H9 (cell line): ENCODE data around the gene GRIK4. TPM values are rescaled to one million over a fixed set of nuclear protein-coding genes. Genes with fewer than 3 reads are reported as not detected.

Experiments used
- DNase-seq: peaks from one replicate; pipeline ENCODE4 v3.0.0-alpha.2; 2017
- H2AFZ ChIP-seq: one replicate; pipeline ENCODE4 v1.6.1; 2013; ENCODE audit warnings: mild to moderate bottlenecking, low read length, control low read depth, moderate library complexity
- H2AK5ac ChIP-seq: 2 replicates; pipeline ENCODE4 v1.6.1; 2013; ENCODE audit warnings: low read length, control low read depth, mixed read lengths; ENCODE audit not compliant: insufficient read length
- H2BK120ac ChIP-seq: one replicate; pipeline ENCODE4 v1.6.1; 2013; ENCODE audit warnings: low read depth, mild to moderate bottlenecking, low read length, control low read depth, inconsistent platforms; ENCODE audit not compliant: poor library complexity, severe bottlenecking
- H2BK12ac ChIP-seq: 2 replicates; pipeline ENCODE4 v1.6.1; 2013; ENCODE audit warnings: low read length, control low read depth, mixed read lengths, low read depth; ENCODE audit not compliant: insufficient read length
- H2BK15ac ChIP-seq: 2 replicates; pipeline ENCODE4 v1.6.1; 2013; ENCODE audit warnings: low read depth, low read length, control low read depth
- H2BK20ac ChIP-seq: one replicate; pipeline ENCODE4 v1.6.1; 2013; ENCODE audit warnings: low read depth, mild to moderate bottlenecking, low read length, control low read depth, inconsistent platforms; ENCODE audit not compliant: poor library complexity, severe bottlenecking
- H2BK5ac ChIP-seq: 2 replicates; pipeline ENCODE4 v1.6.1; 2013; ENCODE audit warnings: low read length, control low read depth, mixed read lengths; ENCODE audit not compliant: insufficient read length
- H3K14ac ChIP-seq: 2 replicates; pipeline ENCODE4 v1.6.1; 2013; ENCODE audit warnings: low read length, control low read depth; ENCODE audit not compliant: insufficient read depth
- H3K18ac ChIP-seq: 2 replicates; pipeline ENCODE4 v1.6.1; 2013; ENCODE audit warnings: low read depth, mild to moderate bottlenecking, mixed read lengths, low read length, control low read depth; ENCODE audit not compliant: insufficient read length
- H3K23ac ChIP-seq: 2 replicates; pipeline ENCODE4 v1.6.1; 2013; ENCODE audit warnings: low read length, control low read depth, mixed read lengths, low read depth; ENCODE audit not compliant: insufficient read length
- H3K23me2 ChIP-seq: 2 replicates; pipeline ENCODE4 v1.6.1; 2013; ENCODE audit warnings: low read depth, mild to moderate bottlenecking, mixed read lengths, low read length, control low read depth; ENCODE audit not compliant: insufficient read length, poor library complexity, severe bottlenecking
- H3K27ac ChIP-seq: 2 replicates; pipeline ENCODE4 v1.5.1; 2013; ENCODE audit warnings: low read length, control low read depth, mixed read lengths, low read depth; ENCODE audit not compliant: insufficient read length
- H3K27me3 ChIP-seq: 2 replicates; pipeline ENCODE4 v1.6.1; 2013; ENCODE audit warnings: low read length, control low read depth, inconsistent platforms; ENCODE audit not compliant: insufficient read depth
- H3K4ac ChIP-seq: 2 replicates; pipeline ENCODE4 v1.6.1; 2013; ENCODE audit warnings: low read depth, mild to moderate bottlenecking, control low read depth, inconsistent platforms, low read length, moderate library complexity
- H3K4me1 ChIP-seq: 2 replicates; pipeline ENCODE4 v1.6.1; 2013; ENCODE audit warnings: low read length, control low read depth, inconsistent platforms; ENCODE audit not compliant: insufficient read depth
- H3K4me2 ChIP-seq: 2 replicates; pipeline ENCODE4 v1.6.1; 2013; ENCODE audit warnings: low read length, control low read depth, mixed read lengths; ENCODE audit not compliant: insufficient read length, insufficient read depth
- H3K56ac ChIP-seq: 2 replicates; pipeline ENCODE4 v1.6.1; 2013; ENCODE audit warnings: low read depth, mild to moderate bottlenecking, mixed read lengths, low read length, control low read depth; ENCODE audit not compliant: insufficient read length
- H3K79me1 ChIP-seq: 2 replicates; pipeline ENCODE4 v1.6.1; 2013; ENCODE audit warnings: low read depth, mild to moderate bottlenecking, moderate library complexity, low read length, control low read depth, inconsistent platforms; ENCODE audit not compliant: insufficient read depth, poor library complexity, severe bottlenecking
- H3K79me2 ChIP-seq: 2 replicates; pipeline ENCODE4 v1.6.1; 2013; ENCODE audit warnings: low read length, control low read depth, inconsistent platforms; ENCODE audit not compliant: insufficient read depth
- H3K9ac ChIP-seq: 2 replicates; pipeline ENCODE4 v1.6.1; 2013; ENCODE audit warnings: low read length, control low read depth, mixed read lengths; ENCODE audit not compliant: insufficient read length; ENCODE audit errors: extremely low read depth
- H3K9me3 ChIP-seq: one replicate; pipeline ENCODE4 v1.6.1; 2013; ENCODE audit warnings: low read depth, low read length, inconsistent platforms; ENCODE audit not compliant: control insufficient read depth
- H3T11ph ChIP-seq: one replicate; pipeline ENCODE4 v1.6.1; 2013; ENCODE audit warnings: mild to moderate bottlenecking, low read length, control low read depth, inconsistent platforms
- H4K20me1 ChIP-seq: one replicate; pipeline ENCODE4 v1.6.1; 2013; ENCODE audit not compliant: control insufficient read depth, insufficient read length, insufficient read depth
- H4K5ac ChIP-seq: 2 replicates; pipeline ENCODE4 v1.6.1; 2013; ENCODE audit warnings: low read depth, mild to moderate bottlenecking, mixed read lengths, low read length, control low read depth; ENCODE audit not compliant: insufficient read length
- H4K8ac ChIP-seq: replicated peaks from 2 replicates; pipeline ENCODE4 v1.6.1; 2013; ENCODE audit warnings: low read length, control low read depth, mixed read lengths, low read depth; ENCODE audit not compliant: insufficient read length
- H4K91ac ChIP-seq: 2 replicates; pipeline ENCODE4 v1.6.1; 2013; ENCODE audit warnings: low read depth, mild to moderate bottlenecking, moderate library complexity, mixed read lengths, low read length, control low read depth; ENCODE audit not compliant: insufficient read length
- H3K27ac Mint-ChIP-seq, 3 experiments: 2 replicates in 2 of 3; 3 replicates in 1 of 3; pipeline ENCODE4 v1.8.0; 2020 to 2021; ENCODE audit warnings: mixed read lengths in 3 of 3, mild to moderate bottlenecking in 1 of 3, moderate library complexity in 1 of 3
- H3K27me3 Mint-ChIP-seq: 2 replicates; pipeline ENCODE4 v1.8.0; 2021; ENCODE audit warnings: low read depth, mild to moderate bottlenecking, moderate library complexity, mixed read lengths
- H3K36me3 Mint-ChIP-seq, 3 experiments: 2 replicates in 2 of 3; 3 replicates in 1 of 3; pipeline ENCODE4 v1.8.0; 2020 to 2021; ENCODE audit warnings: low read depth in 3 of 3, mixed read lengths in 3 of 3; ENCODE audit not compliant: insufficient read depth in 1 of 3
- H3K4me1 Mint-ChIP-seq, 2 experiments: 2 replicates each; pipeline ENCODE4 v1.8.0; 2020; ENCODE audit warnings: mixed read lengths in 2 of 2
- H3K4me3 Mint-ChIP-seq, 2 experiments: 2 replicates in 1 of 2; 3 replicates in 1 of 2; pipeline ENCODE4 v1.8.0; 2020 to 2021; ENCODE audit warnings: mild to moderate bottlenecking in 2 of 2, mixed read lengths in 2 of 2, moderate library complexity in 1 of 2
- H3K9me3 Mint-ChIP-seq, 2 experiments: 2 replicates in 1 of 2; 3 replicates in 1 of 2; pipeline ENCODE4 v1.8.0; 2020; ENCODE audit warnings: mild to moderate bottlenecking in 2 of 2, mixed read lengths in 2 of 2, moderate library complexity in 1 of 2
- WGBS: extraction: QIAGEN DNeasy Blood & Tissue Kit; methylation state at CpG from one replicate; pipeline ENCODE4 v1.1.7; 2013; ENCODE audit warnings: missing lambda C conversion rate, low lambda C conversion rate, mixed read lengths; ENCODE audit not compliant: insufficient read length; ENCODE audit errors: extremely low coverage; 5-methylcytosine and 5-hydroxymethylcytosine counted together
- total RNA-seq: library from RNA; stranded (reverse); gene quantifications from 2 replicates; pipeline ENCODE4 v1.2.1, GENCODE V29; 2021
- TF ChIP-seq, protein P1 (sequence below): fragments of 200-600 bp; sonication (generic); conservative IDR thresholded peaks from 3 replicates; pipeline ENCODE4 v1.8.0; 2021; ENCODE audit warnings: antibody characterized with exemption, mild to moderate bottlenecking

Gene GRIK4
- total RNA-seq, 1 experiment from 2014 or later, result 2.3 TPM

DNA sequence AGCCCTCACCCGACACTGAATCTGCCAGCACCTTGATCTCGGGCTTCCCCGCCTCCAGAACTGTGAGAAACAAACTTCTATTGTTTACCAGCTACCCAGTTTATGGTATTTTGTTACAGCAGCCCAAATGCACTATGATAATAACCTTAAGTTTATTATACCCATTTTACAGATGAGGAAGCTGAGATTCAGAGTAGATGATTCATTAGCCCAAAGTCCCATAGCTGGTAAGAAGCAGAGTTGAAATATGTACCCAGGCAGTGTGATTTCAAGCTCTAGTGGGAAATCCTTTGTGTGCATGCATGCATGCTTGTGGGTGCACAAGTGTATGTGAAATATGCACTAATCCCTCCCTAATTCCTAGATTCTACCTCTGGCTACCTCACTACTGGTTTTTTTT, 7.9 kb downstream of the GRIK4 start:
- Histone ChIP-seq H3K27me3 (no peaks in the 10 kb centered on the region), H4K91ac (no peak overlapping the region), H3K9ac (no peak overlapping the region), H2BK120ac (no peak overlapping the region), H3K4ac (no peak overlapping the region), H3K79me2 (no peaks in the 10 kb centered on the region), H3T11ph (no peak overlapping the region), H2BK12ac (no peak overlapping the region), H3K23ac (no peak overlapping the region), H4K5ac (no peak overlapping the region), H3K4me1 (peaks cover 5% of the 10 kb centered on the region; the same call in 1 of the 2 replicates), H3K23me2 (no peaks in the 10 kb centered on the region), H3K9me3 (no peaks in the 10 kb centered on the region), H3K4me2 (no peak overlapping the region), H2AFZ (no peak overlapping the region), H4K20me1 (no peaks in the 10 kb centered on the region), H3K14ac (no peak overlapping the region), H2AK5ac (no peak overlapping the region), H3K27ac (no peak overlapping the region), H2BK20ac (no peak overlapping the region), H4K8ac (no peak overlapping the region), H2BK5ac (no peak overlapping the region), H3K56ac (no peak overlapping the region), H3K18ac (no peak overlapping the region), H2BK15ac (no peak overlapping the region), H3K79me1 (no peaks in the 10 kb centered on the region)
- Mint-ChIP-seq H3K27me3 (peaks cover 33% of the 10 kb centered on the region), H3K36me3 (no peaks in the 10 kb centered on the region; a peak in 1 of 7 replicates), H3K4me3 (no peak overlapping the region), H3K27ac (no peak overlapping the region; a peak in 1 of 7 replicates), H3K4me1 (peaks cover 37 to 38% of the 10 kb centered on the region in 2 experiments), H3K9me3 (no peaks in the 10 kb centered on the region)
- no peak for DNase-seq
- no CpG with 5 or more reads among the region's 3 CpGs for WGBS
- TF ChIP-seq, protein P1, sequence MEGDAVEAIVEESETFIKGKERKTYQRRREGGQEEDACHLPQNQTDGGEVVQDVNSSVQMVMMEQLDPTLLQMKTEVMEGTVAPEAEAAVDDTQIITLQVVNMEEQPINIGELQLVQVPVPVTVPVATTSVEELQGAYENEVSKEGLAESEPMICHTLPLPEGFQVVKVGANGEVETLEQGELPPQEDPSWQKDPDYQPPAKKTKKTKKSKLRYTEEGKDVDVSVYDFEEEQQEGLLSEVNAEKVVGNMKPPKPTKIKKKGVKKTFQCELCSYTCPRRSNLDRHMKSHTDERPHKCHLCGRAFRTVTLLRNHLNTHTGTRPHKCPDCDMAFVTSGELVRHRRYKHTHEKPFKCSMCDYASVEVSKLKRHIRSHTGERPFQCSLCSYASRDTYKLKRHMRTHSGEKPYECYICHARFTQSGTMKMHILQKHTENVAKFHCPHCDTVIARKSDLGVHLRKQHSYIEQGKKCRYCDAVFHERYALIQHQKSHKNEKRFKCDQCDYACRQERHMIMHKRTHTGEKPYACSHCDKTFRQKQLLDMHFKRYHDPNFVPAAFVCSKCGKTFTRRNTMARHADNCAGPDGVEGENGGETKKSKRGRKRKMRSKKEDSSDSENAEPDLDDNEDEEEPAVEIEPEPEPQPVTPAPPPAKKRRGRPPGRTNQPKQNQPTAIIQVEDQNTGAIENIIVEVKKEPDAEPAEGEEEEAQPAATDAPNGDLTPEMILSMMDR, result no peak
